Measurements from ENCODE around the gene VEGFB.

The VEGFB gene

DNA sequence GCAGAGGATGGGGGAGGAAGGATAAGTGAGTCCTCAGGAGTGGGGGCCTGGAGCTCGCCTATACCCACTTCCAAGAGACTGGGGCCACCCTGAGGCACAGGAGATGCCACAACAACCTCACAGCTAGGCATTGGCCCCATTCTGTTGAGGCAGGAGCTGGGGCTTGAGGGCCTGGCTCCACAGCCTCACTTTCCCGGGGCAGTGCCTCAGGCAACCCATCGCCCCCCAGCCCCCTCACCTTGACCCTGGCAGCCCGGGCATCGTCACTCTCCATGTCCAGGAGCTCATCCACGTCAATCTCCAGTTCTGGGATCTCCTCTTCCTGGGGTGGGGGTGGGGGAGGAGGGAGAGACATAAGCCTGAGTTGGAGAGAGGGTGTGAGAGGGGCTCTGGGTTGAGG is 10.6 kb downstream of the VEGFB start:
- H3K27ac ChIP-seq, result peak overlapping the region; percentile 97
- TF ChIP-seq, protein P1, sequence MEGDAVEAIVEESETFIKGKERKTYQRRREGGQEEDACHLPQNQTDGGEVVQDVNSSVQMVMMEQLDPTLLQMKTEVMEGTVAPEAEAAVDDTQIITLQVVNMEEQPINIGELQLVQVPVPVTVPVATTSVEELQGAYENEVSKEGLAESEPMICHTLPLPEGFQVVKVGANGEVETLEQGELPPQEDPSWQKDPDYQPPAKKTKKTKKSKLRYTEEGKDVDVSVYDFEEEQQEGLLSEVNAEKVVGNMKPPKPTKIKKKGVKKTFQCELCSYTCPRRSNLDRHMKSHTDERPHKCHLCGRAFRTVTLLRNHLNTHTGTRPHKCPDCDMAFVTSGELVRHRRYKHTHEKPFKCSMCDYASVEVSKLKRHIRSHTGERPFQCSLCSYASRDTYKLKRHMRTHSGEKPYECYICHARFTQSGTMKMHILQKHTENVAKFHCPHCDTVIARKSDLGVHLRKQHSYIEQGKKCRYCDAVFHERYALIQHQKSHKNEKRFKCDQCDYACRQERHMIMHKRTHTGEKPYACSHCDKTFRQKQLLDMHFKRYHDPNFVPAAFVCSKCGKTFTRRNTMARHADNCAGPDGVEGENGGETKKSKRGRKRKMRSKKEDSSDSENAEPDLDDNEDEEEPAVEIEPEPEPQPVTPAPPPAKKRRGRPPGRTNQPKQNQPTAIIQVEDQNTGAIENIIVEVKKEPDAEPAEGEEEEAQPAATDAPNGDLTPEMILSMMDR (conservative IDR thresholded peaks at IDR 0.05), result no peak
- TF ChIP-seq ZFX (IDR thresholded peaks at IDR 0.05), result no peak

DNA sequence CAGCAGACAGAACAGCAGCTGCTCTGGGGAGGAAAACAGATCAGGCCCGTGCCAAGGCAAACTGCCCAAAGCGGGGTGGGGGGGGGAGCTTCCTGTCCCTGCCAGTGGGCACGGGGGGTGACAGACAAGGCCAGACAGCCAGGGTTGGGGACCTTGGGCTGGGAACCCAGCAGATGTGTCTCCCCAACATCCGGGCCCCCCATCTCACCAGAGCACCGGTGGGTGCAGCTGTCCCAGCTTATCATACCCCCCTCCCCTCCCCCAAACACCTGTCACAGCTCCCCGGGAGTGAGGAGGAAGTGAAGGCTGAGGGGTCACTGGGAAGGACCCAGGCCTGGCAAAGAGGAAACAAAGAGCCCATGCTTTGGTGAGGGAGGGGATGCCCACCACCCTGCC is 11.0 kb downstream of the VEGFB start:
- H3K27ac ChIP-seq, result peak overlapping the region; percentile 97
- TF ChIP-seq, protein P1 (conservative IDR thresholded peaks at IDR 0.05), result no peak
- no peak for TF ChIP-seq ZFX (IDR thresholded peaks at IDR 0.05)

- H3K27ac ChIP-seq, result peak overlapping the region; percentile 97
- TF ChIP-seq ZFX (IDR thresholded peaks at IDR 0.05), result peak; percentile 33; the same call in 1 of the 2 replicates
- TF ChIP-seq, protein P1 (conservative IDR thresholded peaks at IDR 0.05), result no peak
These were observed 11.6 kb downstream of the VEGFB start for GRCh38 chr11:64245797-64246620.

DNA sequence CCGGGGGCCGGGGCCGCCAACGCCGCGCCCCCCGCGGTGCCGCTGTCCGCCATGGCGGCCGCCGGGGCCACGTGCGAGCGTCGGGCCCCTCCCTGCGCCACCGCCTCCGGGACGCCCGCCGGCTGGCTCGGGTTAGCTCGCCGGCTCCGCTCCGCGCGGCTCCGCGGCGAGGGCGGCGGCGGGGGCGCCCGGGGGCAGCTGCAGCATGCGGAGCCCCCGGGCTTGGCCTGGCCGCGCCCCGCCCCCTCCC is 12.2 kb downstream of the VEGFB start:
- peak overlapping the region; percentile 97 for H3K27ac ChIP-seq

DNA sequence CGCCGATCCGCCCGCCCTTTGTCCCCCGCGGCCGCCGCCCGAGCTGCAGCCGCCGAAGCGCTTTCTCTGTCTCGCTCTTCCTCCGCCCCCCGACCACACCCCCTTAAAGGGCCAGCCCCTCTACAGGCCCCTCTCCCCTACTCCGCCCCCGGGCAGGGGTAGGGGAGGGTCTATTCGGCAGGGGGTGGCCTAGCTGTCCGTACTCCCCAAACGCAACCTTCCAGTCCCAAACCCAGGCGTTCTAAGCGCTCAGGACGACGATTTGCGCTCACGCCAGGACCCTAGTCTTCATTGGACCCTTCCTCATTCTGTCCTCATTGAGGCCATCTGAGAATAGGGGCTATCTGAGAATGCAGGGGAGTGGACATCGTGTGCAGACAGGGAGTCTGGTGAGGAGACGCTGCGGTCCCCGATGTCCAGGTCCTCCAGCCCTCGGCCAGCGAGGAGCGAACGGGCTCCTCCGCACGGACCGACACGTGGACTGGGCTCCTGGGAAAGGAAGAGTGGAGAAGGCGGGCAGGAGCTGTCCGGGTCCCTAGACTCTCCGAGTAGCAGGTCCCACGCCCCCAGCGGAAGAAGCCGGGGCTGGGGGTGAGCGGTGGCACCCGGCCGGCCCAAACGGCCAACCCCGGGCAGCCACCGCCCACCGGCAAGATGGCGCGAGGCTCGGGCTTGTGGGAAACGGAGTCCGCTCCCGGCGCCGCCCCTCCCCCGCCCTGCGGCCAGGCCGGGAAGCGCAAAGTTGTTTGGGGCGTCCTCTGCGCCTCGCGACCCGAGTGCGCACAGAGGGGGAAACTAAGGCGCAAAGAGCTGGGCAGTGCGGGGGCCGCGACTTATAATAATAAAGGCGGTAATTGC is 12.7 kb downstream of the VEGFB start, which contains the start of gene PPP1R14B:
Gene PPP1R14B, minus strand, starts transcription at position 73 of the 858 bp plus-strand sequence. CDS start 270 bp downstream, outside the sequence.
- peak within 1 kb of the TSS; percentile 97 for H3K27ac ChIP-seq
- TF ChIP-seq, protein P1 (conservative IDR thresholded peaks at IDR 0.05), result no peak; the same call in 1 of the 2 replicates
- no peak for TF ChIP-seq ZFX (IDR thresholded peaks at IDR 0.05)

- no peak for TF ChIP-seq ZFX (IDR thresholded peaks at IDR 0.05)
- TF ChIP-seq, protein P1 (conservative IDR thresholded peaks at IDR 0.05), result no peak
- peak overlapping the region; percentile 97 for H3K27ac ChIP-seq
These were observed 13.5 kb downstream of the VEGFB start for GRCh38 chr11:64247729-64248531.

DNA sequence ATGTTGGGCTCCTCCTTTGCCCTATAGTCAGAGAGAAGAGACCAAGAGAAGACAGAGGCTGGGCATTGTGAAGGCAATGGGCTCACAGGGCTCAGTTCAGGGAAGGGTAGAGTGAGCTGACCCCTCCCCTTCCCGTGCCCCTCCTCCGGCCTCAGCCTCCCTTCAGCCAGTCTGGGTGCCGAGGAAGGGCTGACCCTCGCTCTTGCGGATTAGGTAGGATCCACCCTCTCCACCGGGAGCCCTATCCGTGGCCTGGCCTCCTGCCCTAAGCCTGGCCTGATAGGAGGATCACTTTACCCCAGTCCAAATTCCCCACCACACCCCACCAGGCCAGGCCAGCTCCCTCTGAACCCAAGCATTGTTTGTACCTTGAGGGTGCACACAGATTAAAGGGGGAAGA is 14.2 kb downstream of the VEGFB start:
- no peak overlapping the region for H3K27ac ChIP-seq
- TF ChIP-seq, protein P1 (conservative IDR thresholded peaks at IDR 0.05), result no peak
- TF ChIP-seq ZFX (IDR thresholded peaks at IDR 0.05), result no peak

Data from C4-2B (cell line).